ENCODE results near the gene DNAH8. TPM values are rescaled to one million over a fixed set of nuclear protein-coding genes. Genes with fewer than 3 reads are reported as not detected.

The DNAH8 gene
- total and polyA plus RNA-seq, 9 donors, result 0.58 to 4.3 (median 1.5) TPM

- no peaks in the 10 kb centered on the region for H3K36me3 ChIP-seq (ENCODE audit: control insufficient read depth, insufficient read depth, low read length)
- no CpG with 5 or more reads among the region's 3 CpGs for WGBS (ENCODE audit: insufficient coverage)
- DNase-seq, result no peak
- H3K4me3 ChIP-seq (ENCODE audit: low read length), result no peak overlapping the region
- no peak overlapping the region for H3K27ac ChIP-seq (ENCODE audit: low read length)
- peaks cover 6% of the 10 kb centered on the region for H3K27me3 ChIP-seq (ENCODE audit: control insufficient read depth, insufficient read depth, low read length)
- H3K9me3 ChIP-seq (replicated peaks; ENCODE audit: control insufficient read depth, low read depth, low read length), result no peaks in the 10 kb centered on the region
- no peaks in the 10 kb centered on the region for H3K4me1 ChIP-seq (ENCODE audit: control insufficient read depth, insufficient read depth, low read length)
Measured at GRCh38 chr6:38722038-38722437, 6.9 kb downstream of the DNAH8 start.

- DNase-seq, result no peak
- WGBS (ENCODE audit: insufficient coverage), result 87% methylated on average over 20 of the region's 26 CpGs
- Histone ChIP-seq H3K27me3 (ENCODE audit: control insufficient read depth, insufficient read depth, low read length) (peaks cover 2% of the 10 kb centered on the region), H3K36me3 (ENCODE audit: control insufficient read depth, insufficient read depth, low read length) (no peaks in the 10 kb centered on the region), H3K4me3 (ENCODE audit: low read length) (no peak overlapping the region), H3K9me3 (replicated peaks; ENCODE audit: control insufficient read depth, low read depth, low read length) (no peaks in the 10 kb centered on the region), H3K27ac (ENCODE audit: low read length) (no peak overlapping the region), H3K4me1 (ENCODE audit: control insufficient read depth, insufficient read depth, low read length) (no peaks in the 10 kb centered on the region)
Measured at GRCh38 chr6:38722727-38723334, 7.7 kb downstream of the DNAH8 start.

GRCh38 chr6:38723783-38724182 is 8.7 kb downstream of the DNAH8 start:
- H3K36me3 ChIP-seq (ENCODE audit: control insufficient read depth, insufficient read depth, low read length), result no peaks in the 10 kb centered on the region
- no CpG with 5 or more reads among the region's 5 CpGs for WGBS (ENCODE audit: insufficient coverage)
- H3K4me1 ChIP-seq (ENCODE audit: control insufficient read depth, insufficient read depth, low read length), result no peaks in the 10 kb centered on the region
- H3K9me3 ChIP-seq (replicated peaks; ENCODE audit: control insufficient read depth, low read depth, low read length), result no peaks in the 10 kb centered on the region
- no peak overlapping the region for H3K27ac ChIP-seq (ENCODE audit: low read length)
- H3K4me3 ChIP-seq (ENCODE audit: low read length), result no peak overlapping the region
- peaks cover 2% of the 10 kb centered on the region for H3K27me3 ChIP-seq (ENCODE audit: control insufficient read depth, insufficient read depth, low read length)
- no peak for DNase-seq

GRCh38 chr6:38724343-38724742 is 9.2 kb downstream of the DNAH8 start:
- no peaks in the 10 kb centered on the region for H3K36me3 ChIP-seq (ENCODE audit: control insufficient read depth, insufficient read depth, low read length)
- H3K27ac ChIP-seq (ENCODE audit: low read length), result no peak overlapping the region
- H3K9me3 ChIP-seq (replicated peaks; ENCODE audit: control insufficient read depth, low read depth, low read length), result no peaks in the 10 kb centered on the region
- DNase-seq, result no peak
- H3K4me3 ChIP-seq (ENCODE audit: low read length), result no peak overlapping the region
- peaks cover 2% of the 10 kb centered on the region for H3K27me3 ChIP-seq (ENCODE audit: control insufficient read depth, insufficient read depth, low read length)
- 100% methylated on average over 1 of the region's 5 CpGs for WGBS (ENCODE audit: insufficient coverage)
- H3K4me1 ChIP-seq (ENCODE audit: control insufficient read depth, insufficient read depth, low read length), result no peaks in the 10 kb centered on the region

GRCh38 chr6:38725414-38726183 is 10.5 kb downstream of the DNAH8 start:
- Histone ChIP-seq H3K4me3 (ENCODE audit: low read length) (no peak overlapping the region), H3K27ac (ENCODE audit: low read length) (no peak overlapping the region), H3K4me1 (ENCODE audit: control insufficient read depth, insufficient read depth, low read length) (no peaks in the 10 kb centered on the region), H3K27me3 (ENCODE audit: control insufficient read depth, insufficient read depth, low read length) (no peaks in the 10 kb centered on the region), H3K36me3 (ENCODE audit: control insufficient read depth, insufficient read depth, low read length) (no peaks in the 10 kb centered on the region), H3K9me3 (replicated peaks; ENCODE audit: control insufficient read depth, low read depth, low read length) (no peaks in the 10 kb centered on the region)
- 77% methylated on average over 4 of the region's 4 CpGs for WGBS (ENCODE audit: insufficient coverage)
- no peak for DNase-seq

GRCh38 chr6:38728203-38728602 is 13.1 kb downstream of the DNAH8 start:
- no peak overlapping the region for H3K4me3 ChIP-seq (ENCODE audit: low read length)
- DNase-seq, result no peak
- no CpG with 5 or more reads among the region's 1 CpG for WGBS (ENCODE audit: insufficient coverage)
- no peaks in the 10 kb centered on the region for H3K4me1 ChIP-seq (ENCODE audit: control insufficient read depth, insufficient read depth, low read length)
- H3K36me3 ChIP-seq (ENCODE audit: control insufficient read depth, insufficient read depth, low read length), result no peaks in the 10 kb centered on the region
- H3K27ac ChIP-seq (ENCODE audit: low read length), result no peak overlapping the region
- H3K9me3 ChIP-seq (replicated peaks; ENCODE audit: control insufficient read depth, low read depth, low read length), result no peaks in the 10 kb centered on the region
- H3K27me3 ChIP-seq (ENCODE audit: control insufficient read depth, insufficient read depth, low read length), result no peaks in the 10 kb centered on the region

GRCh38 chr6:38730140-38730862 is 15.2 kb downstream of the DNAH8 start:
- H3K27ac ChIP-seq (ENCODE audit: low read length), result no peak overlapping the region
- peaks cover 2% of the 10 kb centered on the region for H3K9me3 ChIP-seq (replicated peaks; ENCODE audit: control insufficient read depth, low read depth, low read length)
- H3K4me3 ChIP-seq (ENCODE audit: low read length), result no peak overlapping the region
- H3K4me1 ChIP-seq (ENCODE audit: control insufficient read depth, insufficient read depth, low read length), result no peaks in the 10 kb centered on the region
- DNase-seq, result peak; percentile 60
- WGBS (ENCODE audit: insufficient coverage), result 15% methylated on average over 2 of the region's 4 CpGs
- H3K27me3 ChIP-seq (ENCODE audit: control insufficient read depth, insufficient read depth, low read length), result no peaks in the 10 kb centered on the region
- no peaks in the 10 kb centered on the region for H3K36me3 ChIP-seq (ENCODE audit: control insufficient read depth, insufficient read depth, low read length)

GRCh38 chr6:38736951-38737350 is 21.8 kb downstream of the DNAH8 start:
- no peaks in the 10 kb centered on the region for H3K4me1 ChIP-seq (ENCODE audit: control insufficient read depth, insufficient read depth, low read length)
- WGBS (ENCODE audit: insufficient coverage), result no CpG with 5 or more reads among the region's 3 CpGs
- peaks cover 5% of the 10 kb centered on the region for H3K9me3 ChIP-seq (replicated peaks; ENCODE audit: control insufficient read depth, low read depth, low read length)
- H3K36me3 ChIP-seq (ENCODE audit: control insufficient read depth, insufficient read depth, low read length), result no peaks in the 10 kb centered on the region
- H3K4me3 ChIP-seq (ENCODE audit: low read length), result no peak overlapping the region
- DNase-seq, result no peak
- no peak overlapping the region for H3K27ac ChIP-seq (ENCODE audit: low read length)
- peaks cover 3% of the 10 kb centered on the region for H3K27me3 ChIP-seq (ENCODE audit: control insufficient read depth, insufficient read depth, low read length)

GRCh38 chr6:38738261-38738660 is 23.1 kb downstream of the DNAH8 start:
- Histone ChIP-seq H3K36me3 (ENCODE audit: control insufficient read depth, insufficient read depth, low read length) (no peaks in the 10 kb centered on the region), H3K4me3 (ENCODE audit: low read length) (no peak overlapping the region), H3K9me3 (replicated peaks; ENCODE audit: control insufficient read depth, low read depth, low read length) (peaks cover 5% of the 10 kb centered on the region), H3K27me3 (ENCODE audit: control insufficient read depth, insufficient read depth, low read length) (peaks cover 6% of the 10 kb centered on the region), H3K4me1 (ENCODE audit: control insufficient read depth, insufficient read depth, low read length) (no peaks in the 10 kb centered on the region), H3K27ac (ENCODE audit: low read length) (no peak overlapping the region)
- WGBS (ENCODE audit: insufficient coverage), result 60% methylated on average over 1 of the region's 3 CpGs
- no peak for DNase-seq

- Histone ChIP-seq H3K4me1 (ENCODE audit: control insufficient read depth, insufficient read depth, low read length) (no peaks in the 10 kb centered on the region), H3K36me3 (ENCODE audit: control insufficient read depth, insufficient read depth, low read length) (no peaks in the 10 kb centered on the region), H3K4me3 (ENCODE audit: low read length) (no peak overlapping the region), H3K9me3 (replicated peaks; ENCODE audit: control insufficient read depth, low read depth, low read length) (peaks cover 5% of the 10 kb centered on the region), H3K27ac (ENCODE audit: low read length) (no peak overlapping the region), H3K27me3 (ENCODE audit: control insufficient read depth, insufficient read depth, low read length) (peaks cover 7% of the 10 kb centered on the region)
- no CpG with 5 or more reads among the region's 5 CpGs for WGBS (ENCODE audit: insufficient coverage)
- no peak for DNase-seq
Measured at GRCh38 chr6:38739532-38739931, 24.4 kb downstream of the DNAH8 start.
